BE2C (cell line): ENCODE data around the gene TIMP3.

Experiments used
- DNase-seq: peaks from one replicate; pipeline ENCODE4 v3.0.0-alpha.2; 2020
- H3K27me3 ChIP-seq: fragments of 250-450 bp; sonication (Bioruptor Pico); 2 replicates; pipeline ENCODE4 v1.5.1; 2020; ENCODE audit warnings: mild to moderate bottlenecking
- H3K36me3 ChIP-seq: fragments of 250-450 bp; sonication (Bioruptor Pico); 2 replicates; pipeline ENCODE4 v1.5.1; 2020; ENCODE audit warnings: mild to moderate bottlenecking
- H3K4me1 ChIP-seq: fragments of 250-450 bp; sonication (Bioruptor Pico); 2 replicates; pipeline ENCODE4 v1.5.1; 2020
- H3K4me3 ChIP-seq: 2 replicates; pipeline ENCODE4 v1.5.1; 2011; ENCODE audit warnings: low read depth, low read length
- H3K9me3 ChIP-seq: fragments of 250-450 bp; sonication (Bioruptor Pico); 2 replicates; pipeline ENCODE4 v1.5.1; 2020
- TF ChIP-seq, protein P1 (sequence below): IDR thresholded peaks from 2 replicates; pipeline ENCODE4 v1.5.1; 2012; ENCODE audit warnings: mild to moderate bottlenecking, low read depth, low read length

TIMP3 gene

GRCh38 chr22:32758866-32759385 lies 42.6 kb upstream of the TIMP3 start:
- Histone ChIP-seq H3K36me3 (no peaks in the 10 kb centered on the region), H3K9me3 (no peaks in the 10 kb centered on the region), H3K4me1 (no peaks in the 10 kb centered on the region), H3K4me3 (no peak overlapping the region), H3K27me3 (no peaks in the 10 kb centered on the region; the same call in 1 of the 2 replicates)
- TF ChIP-seq, protein P1, sequence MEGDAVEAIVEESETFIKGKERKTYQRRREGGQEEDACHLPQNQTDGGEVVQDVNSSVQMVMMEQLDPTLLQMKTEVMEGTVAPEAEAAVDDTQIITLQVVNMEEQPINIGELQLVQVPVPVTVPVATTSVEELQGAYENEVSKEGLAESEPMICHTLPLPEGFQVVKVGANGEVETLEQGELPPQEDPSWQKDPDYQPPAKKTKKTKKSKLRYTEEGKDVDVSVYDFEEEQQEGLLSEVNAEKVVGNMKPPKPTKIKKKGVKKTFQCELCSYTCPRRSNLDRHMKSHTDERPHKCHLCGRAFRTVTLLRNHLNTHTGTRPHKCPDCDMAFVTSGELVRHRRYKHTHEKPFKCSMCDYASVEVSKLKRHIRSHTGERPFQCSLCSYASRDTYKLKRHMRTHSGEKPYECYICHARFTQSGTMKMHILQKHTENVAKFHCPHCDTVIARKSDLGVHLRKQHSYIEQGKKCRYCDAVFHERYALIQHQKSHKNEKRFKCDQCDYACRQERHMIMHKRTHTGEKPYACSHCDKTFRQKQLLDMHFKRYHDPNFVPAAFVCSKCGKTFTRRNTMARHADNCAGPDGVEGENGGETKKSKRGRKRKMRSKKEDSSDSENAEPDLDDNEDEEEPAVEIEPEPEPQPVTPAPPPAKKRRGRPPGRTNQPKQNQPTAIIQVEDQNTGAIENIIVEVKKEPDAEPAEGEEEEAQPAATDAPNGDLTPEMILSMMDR: no peak
- no peak for DNase-seq

DNA sequence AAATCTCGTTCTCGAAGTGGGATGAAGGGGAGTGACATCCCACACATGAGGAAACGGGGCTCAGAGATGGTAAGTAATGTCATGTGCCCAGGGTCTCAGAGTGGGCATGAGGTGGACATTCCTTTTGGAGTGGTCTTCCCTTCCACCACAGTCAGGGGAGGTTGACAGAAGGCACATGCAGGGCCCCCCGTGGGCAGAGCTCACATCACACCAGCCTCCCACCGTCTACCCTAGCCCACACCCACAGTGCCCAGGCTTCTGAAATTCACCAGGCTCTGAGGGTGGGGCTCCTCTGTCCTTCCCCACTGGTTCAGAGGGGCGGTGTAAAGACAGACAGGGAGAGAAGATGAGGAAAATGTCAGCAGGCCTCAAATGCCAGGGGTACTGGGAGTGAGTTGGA lies 41.1 kb upstream of the TIMP3 start:
- H3K36me3 ChIP-seq: no peaks in the 10 kb centered on the region
- H3K27me3 ChIP-seq: peaks cover 10% of the 10 kb centered on the region
- no peak for DNase-seq
- no peaks in the 10 kb centered on the region for H3K9me3 ChIP-seq
- TF ChIP-seq, protein P1: no peak
- no peaks in the 10 kb centered on the region for H3K4me1 ChIP-seq
- no peak overlapping the region for H3K4me3 ChIP-seq

- no peak for DNase-seq
- Histone ChIP-seq H3K4me3 (no peak overlapping the region), H3K4me1 (no peaks in the 10 kb centered on the region), H3K9me3 (no peaks in the 10 kb centered on the region), H3K27me3 (peaks cover 14% of the 10 kb centered on the region), H3K36me3 (no peaks in the 10 kb centered on the region)
- TF ChIP-seq, protein P1: no peak
These were observed 40.7 kb upstream of the TIMP3 start for GRCh38 chr22:32760815-32761214.

DNA sequence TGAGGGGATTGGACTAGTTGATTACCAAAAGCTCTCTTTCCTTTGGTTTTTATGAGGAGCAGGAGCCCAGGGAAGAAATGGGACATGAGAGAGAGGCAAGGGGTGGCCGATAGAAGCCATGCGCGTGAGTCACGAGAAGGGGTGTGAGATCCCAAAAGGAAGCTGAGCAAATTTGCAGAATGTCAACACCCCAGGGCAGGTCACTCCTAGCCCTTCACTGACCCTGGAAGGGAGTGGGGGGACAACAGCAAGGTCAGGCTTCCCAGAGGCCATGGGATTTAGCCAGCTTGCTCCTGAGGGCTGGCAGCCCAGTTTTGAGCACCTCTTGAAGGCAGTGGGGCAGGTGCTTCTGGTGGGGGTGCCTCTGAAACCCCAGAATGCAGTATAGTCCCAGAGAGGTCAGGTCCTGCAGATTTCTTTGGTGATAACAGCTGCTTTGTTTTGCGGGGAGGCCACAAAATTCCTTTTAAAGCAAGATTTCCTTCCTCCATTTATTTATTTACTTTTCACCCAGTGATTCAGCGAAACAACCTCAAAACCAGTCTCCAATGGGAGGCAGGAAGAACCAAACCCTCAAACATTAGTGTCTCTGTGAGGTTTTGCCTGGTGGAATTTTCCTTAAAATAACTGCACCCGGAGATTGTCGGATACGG lies 40.1 kb upstream of the TIMP3 start:
- H3K36me3 ChIP-seq: no peaks in the 10 kb centered on the region
- no peak overlapping the region for H3K4me3 ChIP-seq
- no peaks in the 10 kb centered on the region for H3K4me1 ChIP-seq
- H3K9me3 ChIP-seq: no peaks in the 10 kb centered on the region
- no peak for DNase-seq
- peaks cover 20% of the 10 kb centered on the region for H3K27me3 ChIP-seq
- TF ChIP-seq, protein P1: no peak

DNA sequence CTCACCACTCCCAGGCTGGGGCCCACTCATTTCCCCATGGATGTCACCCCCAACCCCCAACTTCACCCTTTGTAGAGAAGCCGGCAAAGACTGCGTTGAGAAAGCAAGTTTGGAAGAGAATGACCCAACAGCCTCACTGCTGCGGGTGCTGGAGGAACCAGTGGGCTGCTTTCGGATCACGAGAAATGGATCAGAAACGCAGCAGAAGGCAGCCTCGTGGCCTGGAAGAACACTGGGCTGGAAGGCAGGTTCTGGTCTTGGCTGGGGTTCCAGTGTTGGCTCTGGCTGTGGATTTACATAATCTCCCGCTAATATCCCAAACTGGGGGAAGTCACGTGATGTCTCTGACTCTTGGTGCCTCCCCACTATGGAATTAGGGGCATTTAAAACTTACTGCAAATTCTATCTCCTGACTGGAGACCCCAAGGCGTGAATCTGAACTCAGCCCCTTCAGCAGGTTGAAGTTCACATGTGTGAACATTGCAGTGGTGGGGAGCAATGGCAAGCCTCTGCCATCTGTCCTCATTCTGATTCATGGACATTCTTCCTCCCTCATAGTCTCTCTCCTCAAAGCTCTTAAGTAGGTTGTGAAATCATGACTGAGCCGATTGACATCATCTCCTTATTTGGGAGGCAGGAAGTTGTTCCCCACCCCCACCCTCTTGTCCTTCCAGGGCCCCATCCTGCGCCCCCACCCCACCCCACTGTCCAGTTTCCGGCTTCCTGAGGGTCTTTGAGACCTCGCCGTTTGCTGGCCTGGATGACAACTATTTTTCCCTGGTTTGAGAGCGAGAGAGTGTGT lies 37.0 kb upstream of the TIMP3 start:
- no peak for DNase-seq
- no peaks in the 10 kb centered on the region for H3K4me1 ChIP-seq
- H3K9me3 ChIP-seq: no peaks in the 10 kb centered on the region
- H3K36me3 ChIP-seq: no peaks in the 10 kb centered on the region
- no peak overlapping the region for H3K4me3 ChIP-seq
- TF ChIP-seq, protein P1: no peak
- peaks cover 41% of the 10 kb centered on the region for H3K27me3 ChIP-seq

DNA sequence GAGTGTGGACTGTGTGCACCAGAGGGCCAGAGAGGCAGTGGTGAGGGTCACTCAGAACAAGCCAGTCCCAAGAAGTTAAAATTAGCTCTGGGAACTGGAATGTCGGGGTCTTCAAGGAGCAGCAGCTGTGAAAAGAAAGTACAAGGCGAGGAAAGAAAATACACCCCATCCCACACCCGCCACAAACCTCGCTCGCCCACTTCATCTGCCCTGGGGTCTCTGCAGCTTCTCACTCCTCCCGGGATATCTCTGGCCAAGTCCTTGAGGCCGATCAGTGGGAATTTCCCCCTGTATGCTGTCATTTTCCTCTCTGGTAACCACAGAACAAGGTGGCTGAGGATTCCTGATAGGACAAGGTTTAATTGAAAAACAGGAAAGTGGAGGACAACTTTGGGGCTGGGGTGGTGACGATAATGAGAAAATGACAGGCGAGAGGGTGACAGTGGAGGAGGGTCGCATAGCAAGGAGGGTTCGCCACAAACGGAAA lies 36.3 kb upstream of the TIMP3 start:
- Histone ChIP-seq H3K4me1 (no peaks in the 10 kb centered on the region), H3K36me3 (no peaks in the 10 kb centered on the region), H3K27me3 (peaks cover 41% of the 10 kb centered on the region), H3K9me3 (no peaks in the 10 kb centered on the region), H3K4me3 (no peak overlapping the region)
- no peak for DNase-seq
- TF ChIP-seq, protein P1: no peak
